Activated CD8-positive, alpha-beta T cell treated with anti-CD3 and anti-CD28 coated beads for 36 hours (primary cell): ENCODE results near the gene MYO5B. TPM values are rescaled to one million over a fixed set of nuclear protein-coding genes. Genes with fewer than 3 reads are reported as not detected.

Experiments used
- ATAC-seq: fragments of 200-7000 bp; cut with Tn5 transposase; one replicate; pipeline ENCODE4 v1.10.0; 2021; ENCODE audit warnings: mild to moderate bottlenecking, moderate library complexity
- CTCF ChIA-PET: fragments of 350-600 bp; sonication (Branson Sonifier 250); formaldehyde crosslinking; loops from one replicate; lab custom pipeline; 2021; ENCODE audit warnings: antibody characterized with exemption; lab: Charles Lee
- POLR2A ChIA-PET: fragments of 350-600 bp; sonication (Branson Sonifier 250); formaldehyde crosslinking; loops from one replicate; lab custom pipeline; 2021; ENCODE audit warnings: antibody characterized with exemption; lab: Charles Lee
- DNase-seq: peaks from one replicate; pipeline ENCODE4 v3.0.0-alpha.2; 2020
- H3K27ac Mint-ChIP-seq: one replicate; pipeline ENCODE4 v1.8.0; 2021; ENCODE audit warnings: mild to moderate bottlenecking, mixed read lengths
- H3K27me3 Mint-ChIP-seq: one replicate; pipeline ENCODE4 v1.8.0; 2021; ENCODE audit warnings: mixed read lengths
- H3K36me3 Mint-ChIP-seq: one replicate; pipeline ENCODE4 v1.8.0; 2021; ENCODE audit warnings: low read depth, mixed read lengths
- H3K4me1 Mint-ChIP-seq: one replicate; pipeline ENCODE4 v1.8.0; 2021; ENCODE audit warnings: low read depth, mixed read lengths
- H3K4me3 Mint-ChIP-seq: one replicate; pipeline ENCODE4 v1.8.0; 2021; ENCODE audit warnings: mild to moderate bottlenecking, moderate library complexity, mixed read lengths
- H3K9me3 Mint-ChIP-seq: one replicate; pipeline ENCODE4 v1.8.0; 2021; ENCODE audit warnings: mixed read lengths
- intact Hi-C: fragments of 100-400 bp; cut with micrococcal nuclease; formaldehyde crosslinking; loops from one replicate; pipeline ENCODE4 v1.10.0; 2022
- total RNA-seq, 2 experiments: library from RNA; stranded (reverse); gene quantifications; one replicate each; pipeline ENCODE4 v1.2.3, GENCODE V29; 2021
- TF ChIP-seq, protein P1 (sequence below): fragments of 200-600 bp; IDR thresholded peaks from one replicate; pipeline ENCODE4 v1.8.0; 2022; ENCODE audit warnings: antibody characterized with exemption, mild to moderate bottlenecking

The MYO5B gene
- total RNA-seq, 2 experiments from 2014 or later: 0.09 TPM; not detected in 1

DNA sequence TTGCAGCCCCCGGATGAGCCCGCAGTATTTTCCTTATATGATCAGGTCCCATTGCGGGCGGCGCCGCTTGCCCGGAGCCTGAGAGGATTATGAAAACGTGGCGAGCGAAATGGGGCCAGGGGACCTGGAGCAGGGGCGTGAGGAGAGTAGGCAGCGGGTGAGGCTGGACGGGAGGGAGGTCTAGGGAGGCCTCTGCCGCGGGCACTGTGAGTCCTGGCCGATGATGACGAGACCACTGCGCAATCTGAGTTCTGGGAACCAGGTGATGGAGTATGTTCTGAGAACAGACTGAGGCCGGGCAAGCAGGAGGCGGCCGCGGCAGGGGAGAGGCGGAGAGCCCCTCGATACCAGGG lies 380.8 kb downstream of the MYO5B start:
- intact Hi-C loops: no loop called here
- H3K27me3 Mint-ChIP-seq: no peaks in the 10 kb centered on the region

DNA sequence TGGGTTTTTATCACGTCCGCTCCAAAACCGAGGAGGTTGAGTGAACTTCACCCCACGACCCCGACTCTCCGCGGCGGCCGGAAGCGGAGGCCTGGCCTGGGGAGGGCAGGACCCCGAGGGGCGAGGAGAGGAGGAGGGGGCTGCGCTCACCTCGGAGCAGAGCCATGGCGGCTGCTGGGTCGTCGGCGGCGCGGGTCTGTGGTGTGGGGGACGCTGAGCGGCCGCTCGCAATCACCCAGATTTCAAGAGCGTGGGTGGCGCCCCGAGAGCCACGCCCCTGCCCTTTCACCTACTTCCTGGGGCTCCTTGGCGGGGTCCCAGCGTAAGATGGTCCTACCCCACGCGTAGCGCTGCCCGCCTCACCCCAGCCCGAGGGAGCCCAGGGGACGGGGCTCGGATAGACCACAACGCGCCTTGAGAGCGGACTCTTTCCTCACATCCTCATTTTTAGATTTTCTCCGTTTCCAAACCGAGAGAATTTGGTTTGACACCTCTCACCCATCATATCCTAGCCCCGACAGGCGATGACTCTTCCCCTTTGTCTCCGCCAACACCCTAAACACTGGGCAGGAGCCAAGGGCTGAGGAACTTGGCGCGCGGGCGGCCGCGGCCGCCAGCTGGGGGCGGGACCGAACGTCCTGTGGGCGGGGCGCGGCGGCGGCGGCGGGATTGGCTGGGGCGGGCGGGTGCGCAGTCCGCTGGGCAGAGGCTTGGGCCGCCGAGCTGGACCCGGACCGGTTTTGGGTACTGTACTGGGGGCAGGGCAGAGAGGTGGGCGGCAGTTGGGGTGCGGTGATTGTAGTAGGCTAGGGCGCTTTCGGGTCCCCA lies 381.4 kb downstream of the MYO5B start, which contains the start of gene ACAA2:
ACAA2 (minus strand) TSS at position 215 of the 828 bp plus-strand sequence; CDS start at position 166, 49 bp downstream.
- peak within 1 kb of the TSS; percentile 100 for H3K27ac Mint-ChIP-seq
- TF ChIP-seq, protein P1, sequence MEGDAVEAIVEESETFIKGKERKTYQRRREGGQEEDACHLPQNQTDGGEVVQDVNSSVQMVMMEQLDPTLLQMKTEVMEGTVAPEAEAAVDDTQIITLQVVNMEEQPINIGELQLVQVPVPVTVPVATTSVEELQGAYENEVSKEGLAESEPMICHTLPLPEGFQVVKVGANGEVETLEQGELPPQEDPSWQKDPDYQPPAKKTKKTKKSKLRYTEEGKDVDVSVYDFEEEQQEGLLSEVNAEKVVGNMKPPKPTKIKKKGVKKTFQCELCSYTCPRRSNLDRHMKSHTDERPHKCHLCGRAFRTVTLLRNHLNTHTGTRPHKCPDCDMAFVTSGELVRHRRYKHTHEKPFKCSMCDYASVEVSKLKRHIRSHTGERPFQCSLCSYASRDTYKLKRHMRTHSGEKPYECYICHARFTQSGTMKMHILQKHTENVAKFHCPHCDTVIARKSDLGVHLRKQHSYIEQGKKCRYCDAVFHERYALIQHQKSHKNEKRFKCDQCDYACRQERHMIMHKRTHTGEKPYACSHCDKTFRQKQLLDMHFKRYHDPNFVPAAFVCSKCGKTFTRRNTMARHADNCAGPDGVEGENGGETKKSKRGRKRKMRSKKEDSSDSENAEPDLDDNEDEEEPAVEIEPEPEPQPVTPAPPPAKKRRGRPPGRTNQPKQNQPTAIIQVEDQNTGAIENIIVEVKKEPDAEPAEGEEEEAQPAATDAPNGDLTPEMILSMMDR: no peak
- H3K4me1 Mint-ChIP-seq: peaks cover 47% of the 10 kb centered on the region
- peaks cover 11% of the 10 kb centered on the region for H3K9me3 Mint-ChIP-seq
- ATAC-seq (peak; percentile 90), DNase-seq (peak; percentile 88)
- ChIA-PET CTCF (no interaction called here), POLR2A (no interaction called here)
- H3K27me3 Mint-ChIP-seq: no peaks in the 10 kb centered on the region
- H3K4me3 Mint-ChIP-seq: peak within 1 kb of the TSS; percentile 97
- intact Hi-C loops: no loop called here
- peaks cover 37% of the 10 kb centered on the region for H3K36me3 Mint-ChIP-seq

More for the DNA sequence above, 380.8 kb downstream of the MYO5B start:
- Mint-ChIP-seq H3K4me1 (peaks cover 52% of the 10 kb centered on the region), H3K9me3 (peaks cover 8% of the 10 kb centered on the region), H3K27ac (peak overlapping the region; percentile 100), H3K36me3 (peaks cover 36% of the 10 kb centered on the region), H3K4me3 (peak overlapping the region; percentile 97)
- DNase-seq: peak; percentile 86
- POLR2A ChIA-PET: interaction anchor here (0.6 kb wide), 1 partner anchor 172 kb away, joined by 4 read pairs; no protein-coding TSS in a partner anchor
- CTCF ChIA-PET: no interaction called here
- peak; percentile 66 for ATAC-seq
- TF ChIP-seq, protein P1: no peak

DNA sequence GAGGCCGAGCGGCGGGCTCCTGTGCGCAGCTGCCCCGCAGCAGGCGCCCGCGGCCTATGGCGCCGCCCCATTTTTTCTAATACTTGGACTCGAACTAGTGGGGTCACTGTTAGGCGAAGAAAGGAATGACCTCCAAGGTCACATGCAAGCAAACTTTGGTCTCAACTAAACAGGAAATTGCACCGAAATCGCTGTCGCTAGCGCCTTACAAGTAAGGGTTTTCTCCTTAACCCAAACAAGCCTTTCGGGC lies 382.0 kb downstream of the MYO5B start:
- H3K27ac Mint-ChIP-seq: peak overlapping the region; percentile 100
- peaks cover 14% of the 10 kb centered on the region for H3K9me3 Mint-ChIP-seq
- CTCF ChIA-PET: no interaction called here
- intact Hi-C loops: no loop called here
- no peaks in the 10 kb centered on the region for H3K27me3 Mint-ChIP-seq
- peak overlapping the region; percentile 97 for H3K4me3 Mint-ChIP-seq
- H3K4me1 Mint-ChIP-seq: peaks cover 42% of the 10 kb centered on the region
- POLR2A ChIA-PET: interaction anchor here (0.6 to 1.0 kb wide), 2 partner anchors 32 to 47 kb away, joined by 4 read pairs; no protein-coding TSS in a partner anchor
- DNase-seq: no peak
- TF ChIP-seq, protein P1: no peak
- H3K36me3 Mint-ChIP-seq: peaks cover 35% of the 10 kb centered on the region
- ATAC-seq: no peak

DNA sequence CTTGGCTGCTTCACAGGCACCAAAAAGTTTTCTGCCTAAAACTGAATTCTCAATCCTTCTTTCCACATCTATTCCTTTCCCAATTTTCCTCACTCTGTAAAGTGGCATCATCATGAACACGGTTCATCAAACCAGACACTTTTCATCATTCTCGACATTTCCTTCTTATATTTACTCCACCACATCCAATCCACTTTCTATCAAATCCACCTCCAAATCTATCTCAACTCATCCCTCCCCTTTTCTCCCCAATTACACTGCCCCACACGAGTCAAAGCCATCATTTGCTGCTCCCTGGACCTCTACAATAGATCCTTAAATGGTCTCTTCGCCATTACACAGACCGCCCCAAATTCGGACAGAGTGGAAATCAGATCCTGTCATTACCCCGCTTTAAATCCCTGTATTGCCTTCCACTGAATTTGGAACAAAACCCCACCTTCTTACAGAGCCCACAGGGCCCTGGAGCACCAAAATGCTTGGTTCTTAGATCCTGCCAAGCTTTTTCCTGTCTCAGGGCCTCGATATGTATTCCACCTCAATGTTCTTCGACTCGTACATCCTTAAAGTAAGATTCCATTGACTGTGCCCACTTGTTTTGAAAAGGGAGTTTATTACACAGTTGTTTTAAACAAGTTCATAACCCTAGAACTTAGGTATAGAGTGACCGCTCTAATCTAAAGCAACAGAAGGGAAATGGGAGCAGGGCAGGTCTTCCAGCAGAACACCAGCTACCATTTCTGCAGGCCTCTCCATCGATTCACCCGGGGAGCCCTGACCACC lies 382.5 kb downstream of the MYO5B start:
- ATAC-seq (no peak), DNase-seq (no peak)
- H3K27ac Mint-ChIP-seq: peak overlapping the region; percentile 100
- TF ChIP-seq, protein P1: no peak
- no peaks in the 10 kb centered on the region for H3K27me3 Mint-ChIP-seq
- intact Hi-C loops: no loop called here
- H3K36me3 Mint-ChIP-seq: peaks cover 32% of the 10 kb centered on the region
- peaks cover 37% of the 10 kb centered on the region for H3K4me1 Mint-ChIP-seq
- CTCF ChIA-PET: interaction anchor here (1.8 kb wide), 1 partner anchor 48 kb away, joined by 8 read pairs; no protein-coding TSS in a partner anchor
- peak overlapping the region; percentile 97 for H3K4me3 Mint-ChIP-seq
- H3K9me3 Mint-ChIP-seq: peaks cover 14% of the 10 kb centered on the region
- POLR2A ChIA-PET: interaction anchor here (0.6 to 1.2 kb wide), 4 partner anchors 18 to 48 kb away, joined by 3 to 4 read pairs (median 4); no protein-coding TSS in a partner anchor
